Measurements from ENCODE around the gene TMEM14B.
A peak's percentile ranks its signal among the peaks of the same experiment; 100 is the strongest.

TMEM14B gene

GRCh38 chr6:10747251-10747972 is at the start of gene TMEM14B:
Gene TMEM14B (plus strand): TSS chr6:10747805. CDS start chr6:10749246, 1,441 bp downstream.
- Histone ChIP-seq H3K4me3 (replicated peaks; ENCODE audit: low read depth, low read length) (peak within 1 kb of the TSS; percentile 87), H3K27me3 (replicated peaks; ENCODE audit: control insufficient read depth, insufficient read depth, low read length) (no peaks in the 10 kb centered on the region), H3K36me3 (ENCODE audit: control insufficient read depth, insufficient read depth, low read length) (peaks cover 5% of the 10 kb centered on the region)
- no peak for TF ChIP-seq CTCF (IDR thresholded peaks at IDR 0.05; ENCODE audit: insufficient read depth, low read length, poor library complexity, severe bottlenecking)
- peak; percentile 98 for DNase-seq (ENCODE audit: extremely low read depth, insufficient read length)

GRCh38 chr6:10713962-10714361 is 33.6 kb upstream of the TMEM14B start:
- Histone ChIP-seq H3K27me3 (replicated peaks; ENCODE audit: control insufficient read depth, insufficient read depth, low read length) (no peaks in the 10 kb centered on the region), H3K4me3 (replicated peaks; ENCODE audit: low read depth, low read length) (no peak overlapping the region), H3K36me3 (ENCODE audit: control insufficient read depth, insufficient read depth, low read length) (peaks cover 1% of the 10 kb centered on the region; the same call in 1 of the 2 replicates)
- no peak for TF ChIP-seq CTCF (IDR thresholded peaks at IDR 0.05; ENCODE audit: insufficient read depth, low read length, poor library complexity, severe bottlenecking)
- no peak for DNase-seq (ENCODE audit: extremely low read depth, insufficient read length)

- no peaks in the 10 kb centered on the region for H3K27me3 ChIP-seq (replicated peaks; ENCODE audit: control insufficient read depth, insufficient read depth, low read length)
- no peaks in the 10 kb centered on the region for H3K36me3 ChIP-seq (ENCODE audit: control insufficient read depth, insufficient read depth, low read length)
- TF ChIP-seq CTCF (IDR thresholded peaks at IDR 0.05; ENCODE audit: insufficient read depth, low read length, poor library complexity, severe bottlenecking) = no peak
- no peak for DNase-seq (ENCODE audit: extremely low read depth, insufficient read length)
- H3K4me3 ChIP-seq (replicated peaks; ENCODE audit: low read depth, low read length) = peak overlapping the region; percentile 74
Measured at GRCh38 chr6:10719296-10719963, 28.2 kb upstream of the TMEM14B start.

GRCh38 chr6:10719964-10720264 is 27.7 kb upstream of the TMEM14B start:
- no peak for DNase-seq (ENCODE audit: extremely low read depth, insufficient read length)
- TF ChIP-seq CTCF (IDR thresholded peaks at IDR 0.05; ENCODE audit: insufficient read depth, low read length, poor library complexity, severe bottlenecking) = no peak
- H3K36me3 ChIP-seq (ENCODE audit: control insufficient read depth, insufficient read depth, low read length) = no peaks in the 10 kb centered on the region
- H3K27me3 ChIP-seq (replicated peaks; ENCODE audit: control insufficient read depth, insufficient read depth, low read length) = no peaks in the 10 kb centered on the region
- peak overlapping the region; percentile 74 for H3K4me3 ChIP-seq (replicated peaks; ENCODE audit: low read depth, low read length)

- no peaks in the 10 kb centered on the region; the same call in 1 of the 2 replicates for H3K36me3 ChIP-seq (ENCODE audit: control insufficient read depth, insufficient read depth, low read length)
- no peak for TF ChIP-seq CTCF (IDR thresholded peaks at IDR 0.05; ENCODE audit: insufficient read depth, low read length, poor library complexity, severe bottlenecking)
- peak overlapping the region; percentile 74 for H3K4me3 ChIP-seq (replicated peaks; ENCODE audit: low read depth, low read length)
- peak; percentile 78 for DNase-seq (ENCODE audit: extremely low read depth, insufficient read length)
- no peaks in the 10 kb centered on the region for H3K27me3 ChIP-seq (replicated peaks; ENCODE audit: control insufficient read depth, insufficient read depth, low read length)
Measured at GRCh38 chr6:10720265-10720959, 27.2 kb upstream of the TMEM14B start.

All from GM06990 (cell line).